Stimulated activated CD4-positive, alpha-beta T cell treated with anti-CD3 and anti-CD28 coated beads, Interleukin-4, amount 100 ng/mL, for 4 hours (primary cell): ENCODE measurements around the gene AKR7A3.
A peak's percentile ranks its signal among the peaks of the same experiment; 100 is the strongest.
"Not testable (repeated sequence)": the region's sequence is repeated elsewhere in the genome, so short reads cannot be mapped to it uniquely, and the experiment has no call there.

ENCODE experiments used
- DNase-seq, 2 experiments: peaks; one replicate each; pipeline ENCODE4 v3.0.0-alpha.2; 2020

Gene AKR7A3

GRCh38 chr1:19317126-19317910, 28.7 kb upstream of the AKR7A3 start:
- DNase-seq = no peak

DNA sequence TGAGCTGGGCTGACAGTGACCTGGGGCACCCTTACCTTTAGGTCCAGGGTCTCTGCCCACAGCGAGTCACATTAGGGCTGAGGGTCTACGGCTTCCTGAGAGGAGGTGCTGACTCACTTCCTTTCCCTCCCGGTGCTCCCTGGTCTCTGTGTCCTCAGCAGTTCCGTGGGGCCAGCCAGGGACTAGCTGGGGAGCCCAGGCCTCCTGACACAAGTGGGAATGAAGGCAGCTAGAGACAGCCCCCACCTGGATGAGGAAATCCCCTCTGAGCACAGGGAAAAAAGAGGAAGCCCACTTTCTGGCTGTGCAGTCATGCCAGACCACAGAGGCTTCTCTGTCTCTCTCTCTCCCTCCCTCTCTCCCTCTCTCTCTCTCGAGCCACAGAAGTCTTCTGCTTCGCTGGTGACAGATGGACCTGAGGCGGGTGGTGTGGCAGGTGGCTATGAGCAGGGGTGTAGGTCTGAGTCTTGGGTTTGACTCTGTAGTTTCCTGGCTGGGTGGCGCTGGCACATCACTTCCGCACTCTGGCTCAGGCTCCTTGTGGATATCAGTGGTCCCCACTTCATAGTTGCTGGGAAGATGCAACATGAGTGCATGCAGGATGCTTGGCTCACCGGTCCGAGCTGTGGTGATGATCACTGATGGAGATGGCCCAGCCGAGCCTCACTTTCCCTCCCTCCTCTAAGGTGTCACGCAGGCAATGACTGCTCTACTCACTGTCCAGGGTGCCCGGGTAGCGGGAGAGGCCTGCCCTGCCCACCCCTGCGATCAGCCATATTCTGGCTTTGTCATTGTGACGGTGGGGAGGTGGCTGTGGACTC, 27.0 kb upstream of the AKR7A3 start:
- DNase-seq = no peak

- DNase-seq = no peak
Observed at GRCh38 chr1:19313961-19314882, 25.7 kb upstream of the AKR7A3 start.

DNA sequence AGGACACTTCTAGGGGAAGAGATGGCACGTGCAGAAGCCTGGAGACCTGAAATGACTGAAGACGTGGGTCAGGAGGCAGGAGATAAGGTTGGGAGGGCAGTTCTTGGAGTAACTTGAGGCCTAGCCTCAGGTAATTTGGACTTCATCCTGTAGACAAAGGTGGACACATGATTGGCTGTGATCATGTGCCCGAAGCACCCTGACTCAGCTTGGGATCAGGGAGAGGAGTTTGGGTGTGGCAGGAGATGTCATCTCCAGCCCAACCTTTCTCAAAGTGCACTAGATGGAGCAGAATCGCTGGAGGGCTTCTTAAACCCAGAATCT, 25.0 kb upstream of the AKR7A3 start:
- DNase-seq = no peak

- DNase-seq = peak in 1 of 2 experiments; percentile 26
Observed at GRCh38 chr1:19312782-19313635, 24.4 kb upstream of the AKR7A3 start.

- DNase-seq = peak; percentile 85 to 90
Observed at GRCh38 chr1:19311931-19312781, 23.6 kb upstream of the AKR7A3 start, which contains the start of the genes AKR7A2 and SLC66A1. Gene AKR7A2 (minus strand): TSS chr1:19312144. CDS start chr1:19312124, 20 bp downstream. Gene SLC66A1 (plus strand): TSS chr1:19312326. CDS start chr1:19317678, 5,352 bp downstream.

DNA sequence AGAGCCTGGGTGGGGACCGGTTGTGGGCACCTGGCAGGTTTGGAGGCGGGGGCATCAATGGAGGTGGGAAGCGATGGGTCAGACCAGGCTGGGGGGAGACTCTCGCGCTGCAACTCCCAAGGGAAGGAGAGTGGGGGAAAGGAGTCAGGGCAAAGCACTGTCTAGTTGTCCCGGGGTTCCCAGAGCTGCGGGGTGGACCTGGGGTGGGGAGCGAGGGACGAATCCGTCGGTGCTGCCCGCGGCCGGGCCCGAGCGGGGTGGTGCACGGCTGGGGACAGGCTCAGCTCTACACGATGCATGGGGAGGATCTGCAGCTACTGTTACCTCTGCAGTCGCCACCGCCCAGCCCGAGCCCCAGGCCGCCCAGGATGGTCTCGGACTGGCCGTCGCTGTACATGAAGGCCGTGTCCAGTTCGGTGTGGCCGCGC, 22.9 kb upstream of the AKR7A3 start:
- DNase-seq = peak in 1 of 2 experiments; percentile 18

DNA sequence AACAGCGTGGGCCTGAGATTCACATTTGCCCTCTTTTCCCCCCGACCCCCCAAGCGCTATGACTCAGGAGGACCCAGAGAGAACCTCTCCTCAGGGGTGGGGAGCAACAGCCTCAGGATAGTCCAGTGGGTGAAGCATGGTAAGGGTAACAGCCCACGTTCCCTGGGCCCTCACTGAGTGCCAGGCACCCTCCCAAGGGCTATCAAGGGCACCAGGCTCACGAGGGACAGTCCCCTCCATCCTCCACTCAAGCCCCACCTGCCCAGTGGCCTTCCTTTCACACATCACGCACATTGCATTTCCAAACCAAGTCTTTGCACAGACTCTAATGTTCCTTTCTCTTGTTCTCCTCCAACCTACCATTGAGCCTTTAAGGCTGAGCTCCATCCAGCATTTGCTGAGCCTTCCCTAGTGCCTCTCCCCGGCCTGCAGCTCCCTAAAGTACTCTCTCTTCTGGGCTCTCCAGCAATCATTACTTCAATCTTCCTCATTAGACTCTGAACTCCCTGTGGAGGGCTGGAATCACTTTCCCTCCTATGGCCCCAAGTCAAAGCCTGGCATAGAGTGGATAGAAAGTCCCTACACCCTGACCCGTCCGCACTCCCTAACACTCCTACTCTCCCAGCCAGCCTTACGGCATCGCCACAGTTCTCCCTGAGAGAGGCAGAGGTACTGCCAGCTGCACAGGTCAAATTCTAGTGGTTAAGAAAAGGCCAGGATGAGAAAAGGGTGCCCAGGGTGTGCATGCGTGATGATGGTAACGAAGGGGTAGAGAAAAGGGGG, 22.3 kb upstream of the AKR7A3 start:
- DNase-seq = no peak

DNA sequence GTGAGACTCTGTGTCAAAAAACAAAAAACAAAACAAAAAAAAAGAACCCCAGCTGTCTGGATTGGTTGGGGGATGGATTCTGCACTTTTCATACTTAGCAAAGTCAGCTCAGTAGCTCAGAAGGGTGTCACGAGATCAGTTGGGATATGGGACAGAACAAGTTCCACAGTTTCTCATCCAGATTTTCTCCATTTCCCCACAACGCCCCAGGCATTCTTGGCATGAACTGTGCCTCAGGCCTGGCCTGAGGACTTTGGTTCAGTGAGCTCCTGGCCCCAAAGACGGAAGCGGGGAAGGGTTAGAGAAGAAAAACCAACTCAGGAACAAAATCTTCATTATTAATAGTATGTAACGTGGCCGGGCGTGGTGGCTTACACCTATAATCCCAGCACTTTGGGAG, 21.5 kb upstream of the AKR7A3 start:
- DNase-seq = no peak

DNA sequence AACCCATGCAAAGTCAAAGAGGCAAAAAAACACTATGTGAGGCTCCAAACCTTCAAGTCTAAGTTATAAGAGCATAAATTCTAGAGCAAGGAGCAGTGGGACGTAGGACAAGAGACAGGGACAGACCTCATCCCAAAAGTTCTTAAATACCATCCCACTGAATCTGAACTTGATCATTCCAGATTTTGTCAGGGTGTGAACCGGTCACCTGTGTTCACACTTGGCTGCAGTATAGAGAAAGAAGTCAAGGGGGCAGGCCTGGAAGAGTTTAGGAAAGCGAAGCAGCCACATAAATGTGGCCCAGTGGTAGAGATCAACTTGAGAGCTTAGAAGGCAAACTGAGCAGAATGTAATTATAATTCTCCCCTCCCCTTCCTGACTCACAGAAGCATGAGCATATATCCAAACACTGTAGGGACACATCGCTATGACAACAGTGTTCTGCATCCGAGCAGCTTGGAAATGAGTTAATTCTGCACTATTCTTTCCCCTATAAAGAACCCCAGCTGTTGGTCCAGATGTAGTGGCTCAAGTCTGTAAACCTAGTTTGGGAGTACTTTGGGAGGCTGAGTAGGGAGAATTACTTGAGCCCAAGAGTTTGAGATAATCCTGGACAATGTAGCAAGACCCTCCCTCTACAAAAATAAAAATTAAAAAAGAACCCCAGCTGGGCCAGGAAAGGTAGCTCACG, 20.7 kb upstream of the AKR7A3 start:
- DNase-seq = no peak

- no peak for DNase-seq
Observed at GRCh38 chr1:19308509-19308907, 19.9 kb upstream of the AKR7A3 start.

GRCh38 chr1:19307794-19308508, 19.4 kb upstream of the AKR7A3 start:
- DNase-seq = no peak

DNA sequence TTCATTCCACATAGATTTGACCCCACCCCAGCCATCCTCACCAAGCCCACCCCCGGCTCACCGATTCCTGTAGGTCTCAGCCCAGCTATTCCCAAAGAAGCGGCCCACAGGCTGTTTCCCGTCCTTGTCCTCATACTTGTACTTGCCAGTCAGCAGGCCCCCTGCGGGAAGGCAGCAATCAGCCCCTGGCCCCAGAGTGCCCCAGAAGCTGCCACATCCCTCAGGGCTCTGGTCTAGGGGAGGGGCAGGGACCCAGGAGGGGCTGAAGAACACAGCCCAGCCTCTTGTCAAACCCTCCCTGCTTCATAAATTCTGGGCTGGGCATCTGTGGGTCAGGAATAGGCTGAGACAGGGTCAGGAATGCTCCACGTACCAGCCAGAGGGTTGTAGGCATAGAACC, 18.4 kb upstream of the AKR7A3 start:
- no peak for DNase-seq

DNA sequence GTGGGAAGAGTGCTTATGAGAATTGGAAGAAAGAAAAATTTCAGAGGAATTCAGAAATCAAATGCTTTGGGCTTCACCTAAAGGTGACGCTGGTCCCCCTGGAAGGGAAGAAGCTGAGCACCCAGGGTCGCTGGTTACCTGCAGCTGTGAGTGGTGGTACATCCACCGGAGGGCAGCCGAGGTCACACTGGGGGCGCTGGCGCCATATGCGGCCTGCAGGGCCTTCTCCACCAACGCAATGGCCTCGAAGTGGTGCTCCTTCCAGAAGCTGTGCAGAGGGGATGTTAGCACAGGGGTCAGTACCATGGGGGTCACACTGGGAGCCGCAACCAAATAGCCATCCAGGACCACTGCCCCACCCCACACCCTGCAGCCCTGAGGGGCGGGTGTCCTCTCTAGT, 17.3 kb upstream of the AKR7A3 start:
- DNase-seq = no peak

DNA sequence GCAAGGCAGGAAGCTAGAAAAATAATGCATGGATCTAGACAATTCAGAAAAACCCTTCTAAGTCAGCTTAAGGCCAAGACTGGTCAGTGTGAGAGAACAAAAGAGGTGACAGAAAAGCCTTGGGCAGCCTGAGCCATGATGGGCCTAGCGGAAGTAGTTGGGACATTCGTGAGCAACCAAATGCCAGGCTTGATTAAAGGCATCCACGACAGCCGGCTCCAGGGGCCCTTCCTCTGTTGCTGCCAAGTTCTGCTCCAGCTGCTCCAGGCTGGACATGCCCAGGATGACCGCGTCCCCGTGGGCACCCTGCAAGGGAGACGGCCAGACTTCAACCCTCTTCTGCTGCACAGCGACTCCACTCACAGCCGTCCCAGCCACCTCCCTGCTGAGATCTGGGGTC, 15.5 kb upstream of the AKR7A3 start:
- DNase-seq = not testable (repeated sequence)

GRCh38 chr1:19300211-19300610, 11.6 kb upstream of the AKR7A3 start:
- no peak for DNase-seq

DNA sequence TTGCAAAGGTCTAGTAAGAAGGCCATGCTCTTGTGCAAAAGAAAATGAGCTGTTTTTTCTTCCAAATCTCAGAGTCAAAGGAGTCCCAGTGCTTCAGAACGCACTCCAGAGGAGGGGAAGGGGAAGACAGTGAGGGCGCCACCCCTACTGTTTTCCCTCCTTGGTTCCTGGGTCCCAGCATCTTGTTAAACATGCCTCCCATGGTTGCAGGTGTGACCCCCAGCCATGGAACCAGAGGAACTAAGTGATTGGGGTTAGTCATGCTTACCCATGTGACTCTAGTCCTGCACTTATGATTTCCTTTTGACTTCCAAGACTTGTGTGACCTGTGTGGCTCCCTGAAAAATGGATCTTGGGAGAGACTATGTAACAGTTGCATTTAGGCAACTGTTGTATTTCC, 6.1 kb upstream of the AKR7A3 start:
- DNase-seq = no peak

GRCh38 chr1:19289244-19289643, 674 bp upstream of the AKR7A3 start:
- DNase-seq = no peak
